Spinal cord (tissue), 10 donors: Measurements from ENCODE around the gene TIMP2. TPM values are rescaled to one million over a fixed set of nuclear protein-coding genes. Genes with fewer than 3 reads are reported as not detected.

Experiments
- DNase-seq, 6 donors: peaks; one replicate each; pipeline versions ENCODE4 v3.0.0 to v3.0.0-alpha.2; 2013 to 2015; ENCODE audit warnings: low spot score in 6 of 6, low read depth in 4 of 6
- H3K27ac ChIP-seq: one replicate; pipeline ENCODE4 v1.5.1; 2013; ENCODE audit warnings: low read depth, low read length, control low read depth
- H3K27me3 ChIP-seq: one replicate; pipeline ENCODE4 v1.6.1; 2013; ENCODE audit warnings: low read length; ENCODE audit not compliant: control insufficient read depth, insufficient read depth
- H3K36me3 ChIP-seq: one replicate; pipeline ENCODE4 v1.6.1; 2013; ENCODE audit warnings: low read length; ENCODE audit not compliant: control insufficient read depth, insufficient read depth
- H3K4me1 ChIP-seq: one replicate; pipeline ENCODE4 v1.6.1; 2013; ENCODE audit warnings: low read length; ENCODE audit not compliant: control insufficient read depth, insufficient read depth
- H3K4me3 ChIP-seq: one replicate; pipeline ENCODE4 v1.5.1; 2013; ENCODE audit warnings: low read depth, low read length, control low read depth
- H3K9me3 ChIP-seq: one replicate; pipeline ENCODE4 v1.6.1; 2013; ENCODE audit warnings: low read length; ENCODE audit not compliant: control insufficient read depth, insufficient read depth
- WGBS: methylation state at CpG from one replicate; pipeline ENCODE4 v1.1.5; 2013; ENCODE audit warnings: missing lambda C conversion rate; ENCODE audit not compliant: insufficient coverage; 5-methylcytosine and 5-hydroxymethylcytosine counted together
- long read RNA-seq, 4 donors: transcript quantifications; one replicate each; lab custom pipeline, GENCODE V29; 2026
- polyA plus RNA-seq, 2 donors: library from polyadenylated mRNA; unstranded; fragments of 120-200 nt; gene quantifications; one replicate each; pipeline ENCODE4 v1.2.1, GENCODE V29; 2013; ENCODE audit not compliant: insufficient read length in 2 of 2
- total RNA-seq, 2 donors: library from RNA; depleted of rRNA in 1 of 2; stranded (reverse); fragments of 120-200 nt in 1 of 2; fragments of >200 nt in 1 of 2; gene quantifications; one replicate each; pipeline versions ENCODE4 v1.2.3 to v1.2.4, GENCODE V29; 2013 to 2014
- donor health status: healthy.

Gene TIMP2, protein sequence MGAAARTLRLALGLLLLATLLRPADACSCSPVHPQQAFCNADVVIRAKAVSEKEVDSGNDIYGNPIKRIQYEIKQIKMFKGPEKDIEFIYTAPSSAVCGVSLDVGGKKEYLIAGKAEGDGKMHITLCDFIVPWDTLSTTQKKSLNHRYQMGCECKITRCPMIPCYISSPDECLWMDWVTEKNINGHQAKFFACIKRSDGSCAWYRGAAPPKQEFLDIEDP
- total RNA-seq = 100 to 1,000 TPM; 139 to 161 TPM
- 100 to 1,000 TPM; 416 to 417 TPM for polyA plus RNA-seq
- long read RNA-seq, donor 1, transcript TIMP2-201 (5 exons, 3,652 nt) = major isoform, 87 of 115 reads
- long read RNA-seq, donor 1, transcript TIMP2-204 (4 exons, 3,389 nt) = minor isoform, 15 of 115 reads
- long read RNA-seq, donor 1, partial matches to known transcripts = 13 of 115 reads
- long read RNA-seq, donor 1, other reads (novel, unspliced or antisense) = 0 of 115 reads
- long read RNA-seq, donor 2, transcript TIMP2-201 (5 exons, 3,652 nt) = major isoform, 43 of 55 reads
- long read RNA-seq, donor 2, transcript TIMP2-204 (4 exons, 3,389 nt) = minor isoform, 7 of 55 reads
- long read RNA-seq, donor 2, partial matches to known transcripts = 5 of 55 reads
- long read RNA-seq, donor 2, other reads (novel, unspliced or antisense) = 0 of 55 reads
- long read RNA-seq, donor 3, transcript TIMP2-201 (5 exons, 3,652 nt) = major isoform, 49 of 58 reads
- long read RNA-seq, donor 3, partial matches to known transcripts = 6 of 58 reads
- long read RNA-seq, donor 3, other reads (novel, unspliced or antisense) = 0 of 58 reads
- long read RNA-seq, donor 4, transcript TIMP2-201 (5 exons, 3,652 nt) = major isoform, 21 of 44 reads
- long read RNA-seq, donor 4, partial matches to known transcripts = 23 of 44 reads
- long read RNA-seq, donor 4, other reads (novel, unspliced or antisense) = 0 of 44 reads

DNA sequence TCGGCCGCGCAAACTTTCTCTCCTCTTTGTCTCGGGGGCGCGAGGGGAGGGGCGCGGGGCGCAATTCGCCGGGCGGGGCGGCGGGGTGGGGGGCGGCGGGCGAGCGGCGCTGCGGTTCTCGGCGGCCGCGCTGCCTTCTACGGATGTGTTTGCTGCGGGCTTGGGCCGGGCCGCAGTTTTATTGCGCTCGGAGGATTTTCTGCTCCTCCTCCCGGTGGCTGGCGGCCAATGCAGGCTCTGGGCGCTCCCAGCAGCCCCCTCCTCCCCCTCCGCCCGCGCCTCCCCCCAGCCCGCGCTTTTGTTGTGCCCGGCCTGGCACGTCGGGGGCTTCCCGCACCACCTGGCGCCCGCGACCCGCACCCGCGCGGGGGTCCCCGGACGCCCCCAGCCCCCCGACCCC, at the start of gene TIMP2:
TIMP2 (minus strand) TSS at position 154 of the 400 bp plus-strand sequence. CDS start 299 bp downstream, outside the sequence.
- H3K36me3 ChIP-seq = peaks cover 2% of the 10 kb centered on the region
- WGBS = under 1% methylated on average over 40 of the region's 52 CpGs
- DNase-seq = peak in 5 of 6 donors; percentile 79 to 97 (median 85)
- peaks cover 56% of the 10 kb centered on the region for H3K4me1 ChIP-seq
- H3K27ac ChIP-seq = peak within 1 kb of the TSS; percentile 95
- H3K4me3 ChIP-seq = peak within 1 kb of the TSS; percentile 69
- H3K9me3 ChIP-seq = no peaks in the 10 kb centered on the region
- no peaks in the 10 kb centered on the region for H3K27me3 ChIP-seq

GRCh38 chr17:78973792-78974520, 48.8 kb upstream of the TIMP2 start:
- H3K27ac ChIP-seq = no peak overlapping the region
- no peak for DNase-seq
- WGBS = 86% methylated on average over 22 of the region's 23 CpGs
- no peak overlapping the region for H3K4me3 ChIP-seq
- H3K36me3 ChIP-seq = peaks cover 75% of the 10 kb centered on the region
- H3K4me1 ChIP-seq = peaks cover 76% of the 10 kb centered on the region
- H3K9me3 ChIP-seq = no peaks in the 10 kb centered on the region
- no peaks in the 10 kb centered on the region for H3K27me3 ChIP-seq

GRCh38 chr17:78973196-78973595, 48.0 kb upstream of the TIMP2 start:
- Histone ChIP-seq H3K27ac (no peak overlapping the region), H3K36me3 (peaks cover 83% of the 10 kb centered on the region), H3K4me1 (peaks cover 69% of the 10 kb centered on the region), H3K4me3 (no peak overlapping the region), H3K9me3 (no peaks in the 10 kb centered on the region), H3K27me3 (no peaks in the 10 kb centered on the region)
- WGBS = 75% methylated on average over 10 of the region's 11 CpGs
- no peak for DNase-seq

GRCh38 chr17:78972507-78973105, 47.4 kb upstream of the TIMP2 start:
- 92% methylated on average over 11 of the region's 15 CpGs for WGBS
- Histone ChIP-seq H3K9me3 (no peaks in the 10 kb centered on the region), H3K36me3 (peaks cover 86% of the 10 kb centered on the region), H3K27ac (no peak overlapping the region), H3K4me3 (no peak overlapping the region), H3K27me3 (no peaks in the 10 kb centered on the region), H3K4me1 (peaks cover 63% of the 10 kb centered on the region)
- DNase-seq = no peak

- WGBS = 78% methylated on average over 22 of the region's 22 CpGs
- H3K36me3 ChIP-seq = peaks cover 86% of the 10 kb centered on the region
- no peak overlapping the region for H3K27ac ChIP-seq
- no peak overlapping the region for H3K4me3 ChIP-seq
- H3K9me3 ChIP-seq = no peaks in the 10 kb centered on the region
- DNase-seq = no peak
- H3K27me3 ChIP-seq = no peaks in the 10 kb centered on the region
- peaks cover 58% of the 10 kb centered on the region for H3K4me1 ChIP-seq
These were observed 46.7 kb upstream of the TIMP2 start for GRCh38 chr17:78971756-78972506.

GRCh38 chr17:78970834-78971755, 45.9 kb upstream of the TIMP2 start:
- 47% methylated on average over 33 of the region's 33 CpGs for WGBS
- DNase-seq = peak in 5 of 6 donors; percentile 73 to 96 (median 77)

GRCh38 chr17:78969865-78970264, 44.7 kb upstream of the TIMP2 start:
- no peak for DNase-seq
- WGBS = 83% methylated on average over 8 of the region's 9 CpGs
- Histone ChIP-seq H3K27ac (no peak overlapping the region), H3K4me3 (no peak overlapping the region), H3K9me3 (no peaks in the 10 kb centered on the region), H3K36me3 (peaks cover 80% of the 10 kb centered on the region), H3K27me3 (no peaks in the 10 kb centered on the region), H3K4me1 (peaks cover 46% of the 10 kb centered on the region)

More at GRCh38 chr17:78970834-78971755, 45.9 kb upstream of the TIMP2 start:
- Histone ChIP-seq H3K4me1 (peaks cover 51% of the 10 kb centered on the region), H3K9me3 (no peaks in the 10 kb centered on the region), H3K36me3 (peaks cover 84% of the 10 kb centered on the region), H3K27me3 (no peaks in the 10 kb centered on the region), H3K4me3 (no peak overlapping the region), H3K27ac (no peak overlapping the region)
